GM10847 (cell line): Measurements from ENCODE around the gene GALNT16.

Experiments used
- POLR2A ChIP-seq: IDR thresholded peaks from 2 replicates; pipeline ENCODE4 v1.6.1; 2011; ENCODE audit not compliant: insufficient read length; ENCODE audit errors: extremely low read depth

Gene GALNT16

GRCh38 chr14:69370061-69370460 lies 110.1 kb downstream of the GALNT16 start:
- TF ChIP-seq POLR2A = no peak

- no peak for TF ChIP-seq POLR2A
These were observed 112.2 kb downstream of the GALNT16 start for GRCh38 chr14:69372146-69372545.

DNA sequence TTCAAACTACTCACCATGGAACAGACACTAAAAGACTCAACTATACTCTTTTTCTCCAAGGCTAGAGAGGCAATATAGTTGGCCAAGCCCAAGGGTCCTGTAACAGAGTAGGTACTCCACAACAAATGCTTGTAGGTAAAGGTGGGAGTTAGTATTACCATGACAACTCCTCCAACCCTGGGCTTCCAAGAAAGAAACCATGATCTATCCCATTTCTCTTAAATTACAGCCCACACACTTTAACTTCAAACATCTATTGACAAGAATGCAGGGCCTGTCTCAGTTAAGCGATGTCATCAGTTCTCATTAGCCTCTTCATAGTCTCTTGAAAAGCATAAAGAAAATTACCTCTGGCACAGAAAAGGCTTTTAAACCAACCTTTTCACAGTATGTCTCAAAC lies 113.1 kb downstream of the GALNT16 start:
- no peak for TF ChIP-seq POLR2A

DNA sequence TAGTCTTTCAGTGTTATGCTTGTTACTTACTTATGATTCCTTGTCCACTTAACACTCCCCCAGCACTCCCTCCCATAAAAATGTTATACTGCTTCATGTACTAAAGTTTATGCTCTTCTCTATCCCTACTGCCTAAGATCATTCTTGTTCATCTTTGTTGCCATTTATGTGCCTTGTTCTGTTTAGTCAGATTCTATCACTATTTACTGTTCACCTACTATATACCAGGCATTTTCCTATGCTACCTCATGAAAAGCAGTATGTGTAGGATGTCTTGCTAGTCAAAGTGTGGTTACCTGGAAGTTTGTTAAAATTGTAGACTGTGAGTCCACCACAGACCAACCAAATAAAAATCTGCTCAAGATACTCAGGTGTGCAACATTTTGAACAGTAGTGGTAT lies 114.3 kb downstream of the GALNT16 start:
- no peak for TF ChIP-seq POLR2A

- TF ChIP-seq POLR2A = no peak
These were observed 115.2 kb downstream of the GALNT16 start for GRCh38 chr14:69375182-69375581.

GRCh38 chr14:69375722-69376121 lies 115.8 kb downstream of the GALNT16 start:
- TF ChIP-seq POLR2A = no peak

DNA sequence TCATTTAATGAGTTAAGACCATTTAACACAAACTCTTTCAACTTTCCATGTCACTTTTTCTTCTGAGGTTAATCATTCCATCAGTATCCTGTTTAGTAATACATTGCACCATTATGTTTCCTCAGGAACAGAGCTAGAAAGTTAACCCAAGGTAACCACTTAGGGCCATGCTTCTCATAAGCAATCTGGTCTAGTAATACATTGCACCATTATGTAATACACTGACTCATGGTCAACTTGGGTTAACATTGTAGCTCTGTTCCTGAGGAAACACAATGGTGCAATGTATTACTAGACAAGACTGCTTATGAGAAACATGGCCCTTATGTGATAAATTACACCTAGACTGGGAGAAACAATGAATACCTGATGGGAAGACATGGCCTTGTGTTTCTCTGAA lies 116.5 kb downstream of the GALNT16 start:
- TF ChIP-seq POLR2A = no peak

- TF ChIP-seq POLR2A = no peak
These were observed 118.3 kb downstream of the GALNT16 start for GRCh38 chr14:69378274-69378673.

DNA sequence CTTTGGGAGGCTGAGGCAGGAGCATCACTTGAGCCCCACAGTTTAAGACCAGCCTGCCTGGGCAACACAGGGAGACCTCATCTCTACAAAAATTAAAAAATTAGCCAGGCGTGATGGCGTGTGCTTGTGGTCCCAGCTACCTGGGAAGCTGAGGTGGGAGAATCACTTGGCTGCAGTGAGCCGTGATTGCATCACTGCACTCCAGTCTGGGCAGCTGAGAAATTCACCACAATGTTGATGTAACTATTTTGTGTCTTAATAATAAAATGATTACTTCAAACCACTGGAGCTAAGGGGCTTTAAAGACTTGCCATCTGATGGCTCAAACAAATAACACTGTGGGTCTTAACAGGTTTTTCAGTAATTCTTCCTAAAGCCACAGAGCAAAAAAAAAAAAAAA lies 127.4 kb downstream of the GALNT16 start:
- no peak for TF ChIP-seq POLR2A

- TF ChIP-seq POLR2A = no peak
These were observed 132.5 kb downstream of the GALNT16 start for GRCh38 chr14:69392481-69392880.

- TF ChIP-seq POLR2A = no peak
These were observed 136.0 kb downstream of the GALNT16 start for GRCh38 chr14:69395929-69396328.

DNA sequence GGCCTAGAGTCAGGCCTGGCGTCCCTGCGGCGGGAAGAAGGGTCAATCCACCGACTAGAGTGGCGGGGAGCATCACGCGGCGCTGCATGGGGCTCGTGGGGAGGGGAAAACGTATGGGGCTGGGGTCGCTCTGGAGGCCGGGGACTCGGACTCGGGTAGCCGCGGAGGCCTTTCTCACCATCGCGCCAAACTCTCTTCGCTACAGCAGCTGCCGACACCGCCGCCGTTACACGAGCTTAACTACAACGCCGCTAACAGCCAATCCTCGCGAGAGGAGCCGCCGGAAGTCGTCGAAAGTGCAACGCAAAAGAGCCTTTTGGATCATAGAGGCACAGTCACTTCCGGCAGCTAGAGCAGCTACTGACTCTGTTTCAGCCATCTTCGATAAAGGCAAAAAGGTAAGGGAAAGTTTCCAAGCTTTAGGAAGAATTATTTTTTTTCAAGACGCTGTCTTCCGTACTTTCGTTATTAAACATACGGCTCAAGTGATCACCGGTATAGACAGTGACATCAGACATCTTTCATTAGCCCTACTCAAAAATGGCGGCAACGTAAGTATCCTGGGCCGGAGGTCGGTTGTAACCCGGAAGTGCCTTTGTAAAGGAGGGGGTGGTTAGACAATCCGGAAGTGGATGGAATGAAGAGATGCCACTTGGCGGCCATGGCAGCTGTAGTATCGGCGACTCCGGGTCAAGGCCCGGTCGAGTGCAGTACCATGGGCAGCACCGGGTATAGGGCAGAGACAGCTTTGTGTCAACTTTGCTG lies 138.3 kb downstream of the GALNT16 start, which contains the start of the genes ERH and SLC39A9:
Gene ERH (minus strand): TSS at position 247 of the 765 bp plus-strand sequence. CDS start 66 bp downstream, at position 181.
Gene SLC39A9 (plus strand): TSS at position 640 of the 765 bp plus-strand sequence. CDS start 678 bp downstream, outside the sequence.
- TF ChIP-seq POLR2A = peak; percentile 81

- TF ChIP-seq POLR2A = no peak
These were observed 138.9 kb downstream of the GALNT16 start for GRCh38 chr14:69398818-69399210.

- no peak for TF ChIP-seq POLR2A
These were observed 139.8 kb downstream of the GALNT16 start for GRCh38 chr14:69399750-69400149.

DNA sequence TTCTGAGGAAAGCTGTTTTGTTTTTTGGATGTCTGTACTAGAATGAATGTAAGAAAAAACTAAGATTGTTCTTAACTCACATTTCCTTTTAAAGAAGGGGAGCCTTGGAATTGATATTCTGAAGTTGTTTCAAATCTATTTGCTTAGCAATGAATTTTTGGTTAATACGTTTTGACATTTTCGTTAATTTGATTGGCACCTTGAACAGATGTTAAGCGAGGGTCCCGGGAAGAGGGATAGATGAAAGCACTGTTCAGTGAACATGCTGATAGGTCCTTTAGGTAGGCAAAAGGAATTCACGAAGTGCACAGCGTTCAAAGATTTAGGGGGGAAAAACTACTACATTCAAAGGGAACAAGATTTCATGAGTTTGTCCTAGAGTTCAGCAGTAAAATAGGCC lies 140.2 kb downstream of the GALNT16 start:
- TF ChIP-seq POLR2A = no peak

- no peak for TF ChIP-seq POLR2A
These were observed 141.9 kb downstream of the GALNT16 start for GRCh38 chr14:69401841-69402240.

- TF ChIP-seq POLR2A = no peak
These were observed 144.5 kb downstream of the GALNT16 start for GRCh38 chr14:69404478-69404877.
